Astrocyte of the spinal cord (primary cell): Measurements from ENCODE around the gene PAH.

Experiments
- DNase-seq: peaks from one replicate; pipeline ENCODE4 v3.0.0; 2011; ENCODE audit warnings: low read depth, low spot score
- H3K4me3 ChIP-seq: 2 replicates; pipeline ENCODE4 v1.5.1; 2011; ENCODE audit warnings: low read depth, mild to moderate bottlenecking, low read length, moderate library complexity
- CTCF ChIP-seq: IDR thresholded peaks from 2 replicates; pipeline ENCODE4 v1.5.1; 2012; ENCODE audit warnings: low read depth, mild to moderate bottlenecking, low read length, inconsistent platforms
- in situ Hi-C: cut with HindIII; loops from 2 replicates; pipeline ENCODE4 v1.10.0; 2017; ENCODE audit warnings: low sequenced_read_pairs

Gene PAH

DNA sequence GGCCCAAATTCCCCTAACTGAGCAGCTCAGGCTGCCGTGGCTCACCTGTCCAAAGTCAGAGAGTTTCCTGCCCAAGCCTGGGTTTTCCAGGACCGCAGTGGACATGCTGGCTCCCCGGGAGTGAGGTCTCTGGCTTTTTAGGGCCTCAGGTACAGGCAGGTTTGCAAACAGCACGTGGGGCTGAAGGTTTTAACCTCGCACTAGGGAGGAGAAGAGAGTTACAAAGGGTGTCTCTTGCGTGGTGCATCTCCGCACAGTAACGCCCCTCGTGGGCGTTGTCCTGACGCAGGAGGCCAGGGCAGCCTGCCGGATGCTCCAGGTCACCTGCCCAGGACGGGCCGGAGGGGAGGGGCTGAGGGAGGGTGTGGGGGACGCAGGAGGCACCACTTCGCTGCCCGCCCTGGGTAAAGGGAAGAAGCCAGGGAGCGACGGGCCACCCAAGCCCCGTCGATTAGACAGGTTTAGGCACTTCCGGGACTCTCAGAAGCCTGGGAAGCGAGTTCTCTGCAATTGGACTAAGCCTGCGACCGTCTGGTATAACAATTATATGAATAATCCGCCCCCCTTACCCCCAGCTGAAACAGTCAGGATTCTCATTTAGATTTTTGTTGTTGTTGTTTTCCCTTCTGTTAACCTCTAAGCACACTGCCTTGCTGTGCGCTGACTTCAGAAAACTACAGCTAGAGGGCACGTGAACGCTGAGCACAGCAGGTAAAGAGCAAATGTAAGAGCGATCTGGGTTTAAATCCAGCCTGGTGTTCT lies at the start of gene PAH:
TSS of gene PAH (minus strand) at position 219 of the 762 bp plus-strand sequence. CDS start at position 105, 114 bp downstream.
- in situ Hi-C loops, result no loop called here
- DNase-seq, result no peak
- TF ChIP-seq CTCF, result no peak
- H3K4me3 ChIP-seq, result no peak within 1 kb of the TSS

- in situ Hi-C loops, result no loop called here
- TF ChIP-seq CTCF, result no peak
- DNase-seq, result no peak
- H3K4me3 ChIP-seq, result no peak overlapping the region
These were observed 49.3 kb upstream of the PAH start for GRCh38 chr12:102966200-102966863.

- no peak for TF ChIP-seq CTCF
- in situ Hi-C loops, result no loop called here
- DNase-seq, result no peak
- no peak overlapping the region for H3K4me3 ChIP-seq
These were observed 48.5 kb upstream of the PAH start for GRCh38 chr12:102965281-102966155.

GRCh38 chr12:102964872-102965271 lies 47.8 kb upstream of the PAH start:
- in situ Hi-C loops, result no loop called here
- no peak for TF ChIP-seq CTCF
- DNase-seq, result no peak
- no peak overlapping the region for H3K4me3 ChIP-seq

- no peak overlapping the region for H3K4me3 ChIP-seq
- TF ChIP-seq CTCF, result no peak
- DNase-seq, result no peak
- in situ Hi-C loops, result no loop called here
These were observed 46.8 kb upstream of the PAH start for GRCh38 chr12:102963796-102964195.

DNA sequence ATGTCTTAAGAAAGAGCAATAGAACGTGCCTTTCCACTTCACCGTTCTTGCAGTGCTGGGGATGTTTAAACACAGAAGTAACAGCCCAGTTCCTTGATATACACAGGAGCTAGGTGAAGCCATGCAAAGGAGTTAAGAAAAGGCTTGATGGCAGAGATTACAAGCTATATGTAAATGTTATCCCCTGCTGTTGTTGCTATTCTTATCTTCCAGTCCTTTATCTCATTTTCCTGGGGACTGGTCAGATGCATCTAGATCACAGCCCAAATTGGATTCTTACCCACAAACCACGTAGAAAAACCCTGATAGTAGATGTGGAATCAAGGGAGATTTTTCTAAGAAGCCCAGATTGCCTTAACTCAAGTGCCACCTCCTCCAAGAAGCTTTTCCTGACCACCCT lies 45.9 kb upstream of the PAH start:
- no peak for TF ChIP-seq CTCF
- no peak for DNase-seq
- in situ Hi-C loops, result no loop called here
- H3K4me3 ChIP-seq, result no peak overlapping the region
